ENCODE results near the gene HOXB9.

HOXB9 gene

GRCh38 chr17:48647103-48647962 lies 21.2 kb upstream of the HOXB9 start:
- no peak for TF ChIP-seq CTCF (IDR thresholded peaks at IDR 0.05)

- TF ChIP-seq CTCF (IDR thresholded peaks at IDR 0.05), result no peak
These were observed 20.3 kb upstream of the HOXB9 start for GRCh38 chr17:48646183-48647102.

- TF ChIP-seq CTCF (IDR thresholded peaks at IDR 0.05), result no peak
These were observed 19.6 kb upstream of the HOXB9 start for GRCh38 chr17:48645639-48646182.

GRCh38 chr17:48644910-48645557 lies 18.9 kb upstream of the HOXB9 start:
- TF ChIP-seq CTCF (IDR thresholded peaks at IDR 0.05), result no peak

GRCh38 chr17:48644159-48644558 lies 18.0 kb upstream of the HOXB9 start:
- no peak for TF ChIP-seq CTCF (IDR thresholded peaks at IDR 0.05)

GRCh38 chr17:48643697-48644012 lies 17.5 kb upstream of the HOXB9 start:
- no peak for TF ChIP-seq CTCF (IDR thresholded peaks at IDR 0.05)
